Measurements from ENCODE around the gene TIMM13.
"Not testable (repeated sequence)": the region's sequence is repeated elsewhere in the genome, so short reads cannot be mapped to it uniquely, and the experiment has no call there.

Gene TIMM13

DNA sequence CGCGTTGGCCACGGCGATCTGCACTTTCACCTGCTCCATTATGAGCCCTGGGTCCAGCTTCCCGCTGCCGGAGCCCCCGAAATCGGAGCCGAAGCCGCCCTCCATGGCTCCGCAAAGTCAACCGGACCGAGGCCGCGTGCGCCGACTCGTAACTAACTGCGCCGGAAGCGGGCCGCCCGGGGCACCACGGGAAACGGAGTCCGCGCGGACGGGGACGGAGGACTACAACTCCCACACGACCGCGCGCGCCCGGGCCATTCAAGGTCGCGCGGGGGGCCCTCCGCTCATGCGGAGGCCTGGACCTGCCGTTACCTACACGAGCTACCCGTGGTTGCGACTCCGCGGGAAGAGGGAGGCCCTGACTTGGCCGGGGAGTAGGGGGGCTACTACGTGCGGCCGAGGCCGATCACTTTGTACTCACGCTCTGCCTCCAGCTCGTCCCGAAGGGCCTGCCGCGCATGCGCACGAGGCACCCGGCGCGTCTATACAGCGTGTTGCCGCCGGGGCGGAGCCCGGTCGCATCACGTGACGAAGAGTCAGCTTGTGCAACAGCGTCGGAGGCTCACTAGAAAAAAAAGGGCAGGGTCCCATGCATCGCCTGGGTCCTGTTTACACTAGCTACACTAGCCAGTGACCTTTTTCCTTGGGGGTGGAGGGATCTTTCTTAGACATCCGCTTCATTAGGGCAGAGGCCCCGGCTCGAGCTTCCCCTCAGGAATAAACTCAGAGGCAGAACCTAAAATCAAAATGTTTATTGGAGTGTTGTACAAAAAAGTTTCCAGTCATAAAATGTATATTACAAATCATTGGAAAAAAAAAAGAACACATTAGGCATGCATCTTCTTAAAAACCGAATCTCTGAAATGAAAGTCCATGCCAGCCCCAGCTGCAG lies at the start of gene TIMM13:
Gene TIMM13, minus strand, starts transcription at position 158 of the 892 bp plus-strand sequence. Its CDS starts 53 bp downstream, at position 105.
- FAIRE-seq = peak; percentile 58

DNA sequence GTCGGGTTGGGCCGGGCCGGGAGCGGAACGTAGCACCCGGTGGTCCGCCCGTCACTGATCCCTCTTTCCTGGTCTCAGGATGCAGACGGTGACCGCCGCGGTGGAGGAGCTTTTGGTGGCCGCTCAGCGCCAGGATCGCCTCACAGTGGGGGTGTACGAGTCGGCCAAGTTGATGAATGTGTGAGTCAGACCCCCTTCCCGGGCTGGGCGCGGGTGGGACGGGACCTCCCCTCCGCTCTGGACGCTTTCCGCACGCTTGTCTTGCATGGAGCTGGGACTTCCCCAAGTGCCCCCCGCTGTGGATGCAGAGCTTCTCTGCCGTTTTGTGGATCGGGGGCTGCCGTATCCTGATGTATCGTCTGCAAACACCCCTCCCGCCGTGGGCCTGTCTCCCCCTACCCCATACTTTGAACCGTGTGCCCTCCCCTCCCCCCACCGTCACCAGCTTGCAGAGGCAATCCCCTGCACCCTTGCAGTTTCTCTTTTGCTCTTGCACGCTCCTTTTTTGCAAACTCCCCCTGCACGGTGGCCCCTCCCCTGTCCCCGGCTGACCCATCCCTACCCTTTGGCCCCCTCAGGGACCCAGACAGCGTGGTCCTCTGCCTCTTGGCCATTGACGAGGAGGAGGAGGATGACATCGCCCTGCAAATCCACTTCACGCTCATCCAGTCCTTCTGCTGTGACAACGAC lies 49.2 kb upstream of the TIMM13 start:
- no peak for FAIRE-seq

DNA sequence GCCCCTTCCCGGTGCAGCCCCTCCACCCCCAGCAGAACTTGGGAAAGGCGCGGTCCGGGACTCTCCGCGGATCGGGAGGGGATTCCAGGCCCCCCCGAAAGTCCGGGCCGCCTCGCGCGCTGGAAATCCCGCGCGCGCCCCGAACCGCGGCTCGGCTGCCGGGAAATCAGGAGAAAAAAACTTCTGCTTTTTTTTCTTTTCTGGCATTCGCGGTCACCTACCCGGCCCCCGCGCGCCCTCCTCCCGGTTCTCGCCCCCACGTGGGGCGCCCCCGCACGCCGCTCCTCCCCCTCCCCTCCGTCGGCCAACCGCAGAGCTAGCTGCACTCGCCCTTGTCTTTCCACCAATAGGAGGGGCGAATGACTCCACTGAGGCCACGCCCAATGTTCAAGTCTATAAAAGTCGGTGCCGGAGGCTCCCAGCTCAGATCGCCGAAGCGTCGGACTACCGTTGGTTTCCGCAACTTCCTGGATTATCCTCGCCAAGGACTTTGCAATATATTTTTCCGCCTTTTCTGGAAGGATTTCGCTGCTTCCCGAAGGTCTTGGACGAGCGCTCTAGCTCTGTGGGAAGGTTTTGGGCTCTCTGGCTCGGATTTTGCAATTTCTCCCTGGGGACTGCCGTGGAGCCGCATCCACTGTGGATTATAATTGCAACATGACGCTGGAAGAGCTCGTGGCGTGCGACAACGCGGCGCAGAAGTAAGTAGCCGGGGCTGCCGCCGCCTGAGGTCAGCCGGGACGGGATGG lies 48.5 kb upstream of the TIMM13 start, which contains the start of gene GADD45B:
Gene GADD45B, plus strand, starts transcription at position 426 of the 749 bp plus-strand sequence. Its CDS starts 232 bp downstream, at position 658.
- no peak for FAIRE-seq

DNA sequence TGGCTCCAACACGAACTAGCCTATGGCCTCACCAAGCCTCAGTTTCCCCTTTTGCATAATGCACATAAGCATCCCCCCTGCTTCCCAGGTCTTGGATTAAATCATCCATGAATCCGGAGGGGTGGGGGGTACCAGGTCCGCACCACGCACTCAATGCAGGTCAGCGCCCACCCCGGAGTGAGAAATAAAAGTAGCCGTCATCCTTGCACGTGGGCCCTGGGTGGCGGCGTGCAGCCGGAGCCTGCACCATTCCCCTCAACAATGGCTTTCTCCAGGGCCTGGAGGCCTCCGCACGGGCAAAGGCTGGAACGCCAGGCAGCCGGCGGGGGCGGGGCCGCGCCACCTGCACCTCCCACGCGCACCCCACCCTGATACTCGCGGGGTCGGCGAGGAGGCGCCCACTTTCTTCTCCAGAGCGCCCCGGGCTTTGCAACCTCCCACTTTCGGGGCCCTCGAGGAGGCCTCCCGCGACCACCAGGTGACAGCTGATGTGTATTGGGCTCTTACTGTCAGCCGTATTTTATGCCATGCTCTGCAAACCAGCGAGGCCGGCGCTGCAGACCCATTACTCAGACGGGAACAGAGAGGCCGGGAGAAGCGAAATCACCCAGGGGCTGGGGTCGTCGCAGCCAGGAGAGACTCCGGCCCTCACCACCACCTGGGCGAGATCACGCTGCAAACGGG lies 47.8 kb upstream of the TIMM13 start:
- FAIRE-seq = no peak

DNA sequence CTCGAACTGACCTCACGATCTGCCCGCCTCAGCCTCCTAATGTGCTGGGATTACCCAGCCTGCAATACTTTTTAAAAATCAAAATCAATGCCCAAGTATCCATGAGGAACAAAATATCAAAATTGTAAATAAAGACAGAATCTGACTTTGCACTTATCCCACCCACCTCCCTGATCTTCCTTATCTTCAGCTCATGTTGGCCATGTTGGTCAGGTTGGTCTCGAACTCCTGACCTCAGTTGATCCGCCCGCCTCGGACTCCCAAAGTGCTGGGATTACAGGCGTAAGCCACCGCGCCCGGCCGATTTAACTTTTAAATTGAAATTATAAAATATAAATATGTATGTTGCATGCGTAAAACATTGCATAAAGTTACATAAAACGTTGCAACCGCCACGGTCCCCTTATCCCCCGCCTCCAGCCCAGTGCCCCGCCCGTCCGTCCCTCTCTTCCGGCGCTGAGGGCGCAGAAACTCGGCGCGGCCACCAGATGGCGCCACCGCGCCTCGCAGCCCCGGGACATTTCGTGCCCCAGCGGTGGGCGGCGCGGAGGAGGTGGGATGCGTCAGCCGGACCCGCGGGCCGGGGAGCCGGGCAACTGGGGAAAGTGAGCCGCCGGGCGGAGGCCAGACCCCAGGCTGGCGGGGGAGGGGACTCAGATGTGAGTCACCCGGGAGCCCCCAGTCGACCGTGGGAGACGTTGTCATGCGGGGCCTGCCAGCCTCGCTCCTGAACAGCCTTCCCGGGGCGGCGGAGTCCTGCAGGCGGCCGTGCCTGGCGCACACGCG lies 47.0 kb upstream of the TIMM13 start:
- no peak for FAIRE-seq

DNA sequence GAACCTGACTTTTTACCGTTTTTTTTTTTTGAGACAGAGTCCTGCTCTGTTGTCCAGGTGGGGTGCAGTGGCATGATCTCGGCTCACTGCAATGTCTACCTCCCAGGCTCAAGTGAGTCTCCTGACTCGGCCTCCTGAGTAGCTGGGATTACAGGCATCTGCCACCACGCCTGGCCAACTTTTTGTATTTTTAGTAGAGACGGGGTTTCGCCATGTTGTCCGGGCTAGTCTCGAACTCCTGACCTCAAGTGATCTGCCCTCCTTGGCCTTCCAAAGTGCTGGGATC lies 42.5 kb upstream of the TIMM13 start:
- not testable (repeated sequence) for FAIRE-seq

DNA sequence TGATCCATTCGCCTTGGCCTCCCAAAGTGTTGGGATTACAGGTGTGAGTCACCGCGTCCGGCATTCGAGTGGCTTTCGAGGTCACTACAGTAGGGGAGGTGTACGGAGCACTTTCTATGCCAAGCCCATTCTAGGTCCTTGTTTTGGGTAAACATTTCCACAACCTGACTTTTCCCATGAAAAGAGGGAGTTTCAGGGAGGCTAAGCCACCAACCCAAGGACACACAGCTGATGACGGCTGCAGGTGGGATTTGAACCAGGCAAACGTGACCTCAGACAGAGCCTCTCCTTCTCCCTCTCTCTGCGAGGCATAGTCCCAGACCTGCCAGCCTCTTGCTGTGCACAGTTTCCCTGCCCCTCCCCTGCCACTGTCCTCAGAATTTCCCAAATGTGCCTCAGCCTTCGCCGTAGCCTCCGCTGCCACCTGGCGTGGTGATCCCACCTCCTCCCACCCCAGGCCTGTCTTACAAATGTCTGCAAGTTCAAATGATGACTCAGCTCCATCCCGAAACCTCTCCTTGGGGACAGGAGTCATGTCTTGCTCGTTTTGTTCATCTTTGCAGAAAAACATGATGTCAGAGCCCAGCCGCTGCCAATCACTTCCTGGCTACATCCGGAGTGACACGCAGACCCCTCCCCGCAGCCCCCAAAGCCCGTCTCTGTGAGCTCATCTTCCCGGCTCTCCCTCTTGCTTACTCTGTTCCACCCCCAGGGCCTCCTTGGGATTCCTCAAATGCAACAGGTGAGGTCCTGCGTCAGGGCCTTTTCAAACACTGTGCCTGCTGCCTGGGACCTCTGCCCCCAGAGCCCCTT lies 41.9 kb upstream of the TIMM13 start:
- FAIRE-seq = no peak

DNA sequence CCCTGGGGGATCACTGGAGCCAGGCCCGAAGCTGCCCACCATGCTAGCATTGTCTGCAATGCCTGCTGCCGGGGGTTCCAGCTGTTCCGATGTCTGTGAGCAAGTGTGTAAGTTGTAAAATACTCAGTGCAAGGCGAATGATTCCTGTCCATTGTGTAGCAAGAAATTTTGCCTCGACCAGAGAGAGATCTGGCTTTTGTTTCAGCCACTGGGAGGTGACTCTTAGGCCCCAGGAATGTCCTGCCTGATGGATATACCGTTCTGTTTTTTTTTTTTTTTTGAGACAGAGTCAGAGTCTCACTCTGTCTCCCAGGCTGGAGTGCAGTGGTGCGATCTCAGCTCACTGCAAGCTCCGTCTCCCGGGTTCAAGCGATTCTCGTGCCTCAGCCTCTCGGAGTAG lies 41.2 kb upstream of the TIMM13 start:
- no peak for FAIRE-seq

DNA sequence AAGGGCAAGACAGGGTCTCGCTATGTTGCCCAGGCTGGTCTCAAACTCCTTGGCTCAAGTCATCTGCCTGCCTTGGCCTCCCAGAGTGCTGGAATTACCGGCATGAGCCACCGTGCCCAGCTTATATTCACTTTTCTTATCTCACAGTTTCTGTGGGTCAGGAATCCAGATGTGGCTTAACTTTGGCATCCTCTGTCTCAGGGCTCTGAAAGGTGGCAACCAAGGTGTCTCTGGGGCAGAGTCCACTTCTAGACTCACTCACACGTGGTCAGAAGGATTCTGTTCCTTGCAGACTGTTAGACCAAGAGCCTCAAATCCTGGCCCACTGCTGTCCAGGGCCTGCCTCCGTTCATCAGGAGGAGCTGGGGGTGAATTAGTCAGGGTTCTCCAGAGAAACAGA lies 37.0 kb upstream of the TIMM13 start:
- no peak for FAIRE-seq

DNA sequence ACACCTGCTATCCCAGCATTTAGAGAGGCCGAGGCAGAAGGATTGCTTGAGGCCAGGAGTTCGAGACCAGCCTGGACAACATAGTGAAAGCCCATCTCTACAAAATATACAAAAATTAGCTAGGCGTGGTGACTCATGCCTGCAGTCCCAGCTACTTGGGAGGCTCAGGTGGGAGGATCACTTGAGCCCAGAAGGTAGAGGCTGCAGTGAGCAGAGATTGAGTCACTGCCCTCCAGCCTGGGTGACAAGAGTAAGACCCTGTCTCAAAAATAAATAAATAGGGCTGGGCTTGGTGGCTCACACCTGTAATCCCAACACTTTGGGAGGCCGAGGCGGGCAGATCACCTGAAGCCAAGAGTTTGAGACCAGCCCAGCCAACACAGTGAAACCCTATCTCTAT lies 36.3 kb upstream of the TIMM13 start:
- not testable (repeated sequence) for FAIRE-seq

DNA sequence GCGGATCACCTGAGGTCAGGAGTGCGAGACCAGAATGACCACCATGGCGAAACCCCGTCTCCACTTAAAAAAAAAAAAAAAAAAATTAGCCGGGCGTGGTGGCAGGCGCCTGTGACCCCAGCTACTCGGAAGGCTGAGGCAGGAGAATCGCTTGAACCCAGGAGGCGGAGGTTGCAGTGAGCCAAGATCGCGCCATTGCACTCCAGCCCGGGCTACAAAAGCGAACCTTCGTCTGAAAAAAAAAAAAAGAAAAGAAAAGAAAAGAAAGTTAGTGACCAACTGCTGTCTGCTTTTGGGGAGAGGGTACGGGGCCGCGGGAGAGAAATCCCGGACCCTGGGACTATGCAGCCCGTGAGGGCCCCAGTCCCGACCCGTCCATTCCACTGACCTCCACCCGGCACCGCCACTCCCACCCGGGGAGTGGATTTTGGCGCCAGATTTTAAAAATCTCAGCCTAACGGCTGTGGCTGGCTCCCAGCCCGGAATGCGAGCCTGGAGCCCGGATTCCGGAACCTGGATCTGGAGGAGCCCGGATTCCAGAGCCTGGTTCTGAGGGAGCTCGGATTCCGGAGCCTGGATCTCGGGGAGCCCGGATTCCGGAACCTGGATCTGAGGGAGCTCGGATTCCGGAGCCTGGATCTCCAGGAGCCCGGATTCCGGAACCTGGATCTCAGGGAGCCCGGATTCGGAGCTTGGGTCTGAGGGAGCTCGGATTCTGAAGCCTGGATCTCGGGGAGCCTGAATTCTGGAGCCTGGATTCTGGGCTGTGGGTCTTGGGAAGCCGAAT lies 35.4 kb upstream of the TIMM13 start:
- no peak for FAIRE-seq

DNA sequence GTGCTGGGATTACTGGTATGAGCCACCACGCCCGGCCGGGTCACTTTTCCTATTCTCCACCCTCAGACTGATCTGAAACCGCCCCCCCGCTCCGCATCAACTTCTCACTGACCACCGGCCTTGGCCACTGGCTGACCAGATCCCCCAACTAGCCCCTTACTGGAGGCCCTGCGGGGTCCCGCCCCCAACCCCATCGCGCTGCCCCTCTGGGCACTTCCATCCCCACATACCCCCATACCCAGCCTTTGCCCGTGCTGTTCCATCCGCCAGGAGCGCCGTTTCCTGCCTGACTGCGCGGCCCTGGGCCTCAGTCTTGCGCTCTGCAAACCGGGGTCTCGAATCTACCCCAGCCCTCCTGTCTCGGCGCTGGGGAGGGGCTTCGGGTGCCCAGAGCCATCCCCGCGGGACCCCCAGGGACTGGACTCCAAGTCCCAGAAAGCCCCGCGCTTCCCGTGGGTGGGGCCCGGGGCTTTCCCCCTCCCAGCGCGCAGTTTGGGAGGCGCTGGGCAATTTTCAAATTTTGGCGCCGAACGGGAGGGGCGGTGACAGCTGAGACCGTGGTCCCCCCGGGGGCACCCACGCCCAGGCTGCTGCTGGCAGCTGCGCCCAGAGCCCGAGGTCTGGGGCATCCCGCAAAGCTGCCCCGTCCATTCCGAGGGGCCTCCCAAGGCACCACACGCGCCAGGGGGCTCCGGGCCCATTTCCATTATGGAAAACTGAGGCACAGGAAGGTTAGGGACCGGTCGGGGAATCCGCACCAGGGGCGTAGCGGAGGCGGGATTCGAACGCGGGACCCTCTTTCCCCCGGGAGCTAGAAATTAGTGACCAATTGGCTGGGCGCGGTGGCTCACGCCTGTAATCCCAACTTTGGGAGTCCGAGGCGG lies 34.6 kb upstream of the TIMM13 start:
- no peak for FAIRE-seq

DNA sequence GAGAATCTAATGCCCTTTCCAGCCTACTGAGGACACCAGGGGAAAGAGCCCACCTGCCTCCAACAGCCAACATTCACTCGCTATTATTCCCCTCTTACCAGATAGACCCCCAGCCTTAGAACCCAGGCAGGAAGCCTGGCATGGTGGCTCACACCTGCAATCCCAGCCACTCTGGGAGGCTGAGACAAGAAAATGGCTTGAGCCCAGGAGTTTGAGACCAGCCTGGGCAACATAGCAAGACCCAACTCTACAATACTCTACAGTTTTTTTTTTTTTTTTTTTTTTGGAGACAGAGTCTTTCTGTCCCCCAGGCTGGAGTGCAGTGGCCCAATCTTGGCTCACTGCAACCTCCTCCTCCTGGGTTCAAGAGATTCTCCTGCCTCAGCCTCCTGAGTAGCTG lies 32.9 kb upstream of the TIMM13 start:
- no peak for FAIRE-seq

DNA sequence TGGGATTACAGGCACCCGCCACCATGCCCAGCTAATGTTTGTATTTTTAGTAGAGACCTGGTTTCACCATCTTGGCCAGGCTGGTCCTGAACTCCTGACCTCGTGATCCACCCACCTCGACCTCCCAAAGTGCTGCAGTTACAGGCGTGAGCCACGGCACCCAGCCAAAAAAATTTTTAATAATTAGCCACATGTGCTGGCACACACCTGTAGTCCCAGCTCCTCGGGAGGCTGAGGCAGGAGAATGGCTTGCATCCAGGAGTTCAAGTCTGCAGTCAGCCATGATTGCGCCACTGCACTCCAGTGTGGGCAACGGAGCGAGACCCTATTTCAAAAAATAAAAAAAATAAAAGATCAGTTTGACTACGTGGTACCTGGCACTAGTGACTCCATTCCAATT lies 31.4 kb upstream of the TIMM13 start:
- FAIRE-seq = not testable (repeated sequence)

DNA sequence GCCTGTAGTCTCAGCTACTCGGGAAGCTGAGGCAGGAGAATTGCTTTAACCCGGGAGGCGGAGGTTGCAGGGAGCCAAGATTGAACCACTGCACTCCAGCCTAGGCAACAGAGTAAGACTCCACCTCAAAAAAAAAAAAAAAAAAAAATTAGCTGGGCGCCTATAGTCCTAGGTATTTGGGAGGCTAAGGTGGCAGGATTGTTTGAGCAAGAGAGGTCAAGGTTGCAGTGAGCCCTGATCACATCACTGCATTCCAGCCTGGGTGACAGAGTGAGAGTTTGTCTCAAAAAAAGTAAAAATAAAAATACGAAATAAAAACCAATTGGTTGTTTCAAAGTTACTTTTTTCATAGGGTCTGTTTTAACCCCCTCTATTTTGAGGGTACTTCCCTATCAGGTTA lies 30.7 kb upstream of the TIMM13 start:
- no peak for FAIRE-seq

DNA sequence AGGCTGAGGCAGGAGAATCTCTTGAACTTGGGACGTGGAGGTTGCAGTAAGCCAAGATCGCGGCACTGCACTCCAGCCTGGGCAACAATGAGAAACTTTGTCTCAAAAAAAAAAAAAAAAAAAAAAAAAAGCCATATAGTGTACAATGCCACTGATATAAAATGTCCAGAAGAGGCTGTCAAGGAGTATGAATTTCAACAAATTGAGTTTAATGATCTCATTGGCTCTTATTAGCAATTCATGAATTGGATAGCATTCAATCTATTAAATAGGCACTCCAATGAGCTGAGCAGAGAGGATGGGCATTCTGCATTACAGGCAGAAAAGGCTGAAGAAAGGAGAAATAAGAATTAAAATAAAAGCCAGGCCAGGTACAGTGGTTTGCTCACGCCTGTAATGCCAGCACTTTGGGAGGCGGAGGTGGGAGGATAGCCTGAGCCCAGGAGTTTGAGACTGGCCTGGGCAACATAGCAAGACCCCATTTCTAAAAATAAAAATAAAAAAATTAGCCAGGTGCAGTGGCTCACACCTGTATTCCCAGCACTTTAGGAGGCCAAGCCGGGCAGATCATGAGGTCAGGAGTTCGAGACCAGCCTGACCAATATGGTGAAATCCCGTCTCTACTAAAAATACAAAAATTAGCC lies 30.1 kb upstream of the TIMM13 start:
- no peak for FAIRE-seq

DNA sequence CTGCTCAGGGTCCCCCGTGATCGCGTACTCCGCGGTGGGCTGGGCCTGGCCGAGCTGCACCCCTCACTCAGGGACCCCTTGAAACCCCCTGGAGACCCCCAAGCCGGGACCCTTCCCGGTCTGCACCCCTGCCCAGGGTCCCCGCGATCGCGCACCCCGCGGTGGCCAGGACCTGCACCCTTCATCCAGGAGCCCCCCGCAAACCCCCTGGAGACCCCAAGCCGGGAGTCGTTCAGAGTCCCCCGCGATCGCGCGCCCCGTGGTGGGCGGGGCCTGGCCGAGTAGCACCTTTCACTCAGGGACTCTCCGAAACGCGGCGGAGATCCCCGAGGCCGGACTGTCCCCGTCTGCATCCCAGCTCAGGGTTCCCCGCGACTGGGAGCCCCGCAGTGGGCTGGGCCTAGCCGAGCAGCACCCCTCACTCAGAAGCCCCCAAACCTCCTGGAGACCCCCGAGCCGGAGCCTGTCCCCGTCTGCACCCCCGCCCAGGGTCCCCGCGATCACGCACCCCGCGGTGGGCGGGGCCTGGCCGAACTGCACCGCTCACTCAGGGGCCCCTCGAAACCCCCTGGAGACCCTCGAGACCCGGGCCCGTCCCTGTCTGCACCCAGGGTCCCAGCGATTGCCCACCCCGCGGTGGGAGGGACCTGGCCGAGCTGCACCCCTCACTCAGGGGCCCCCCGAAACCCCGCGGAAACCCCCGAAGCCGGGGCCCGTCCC lies 28.6 kb upstream of the TIMM13 start:
- FAIRE-seq = no peak

Data from colon (tissue), 2 donors.